ENCODE results near the gene ZNF792.

Gene ZNF792

GRCh38 chr19:34926685-34927375, 37.2 kb downstream of the ZNF792 start, which contains the start of gene ZNF30:
ZNF30 (plus strand) TSS chr19:34926903; CDS start chr19:34929948, 3,045 bp downstream.
- TF ChIP-seq CTCF (IDR thresholded peaks at IDR 0.05) = no peak

GRCh38 chr19:34926361-34926684, 37.7 kb downstream of the ZNF792 start:
- TF ChIP-seq CTCF (IDR thresholded peaks at IDR 0.05) = no peak

- TF ChIP-seq CTCF (IDR thresholded peaks at IDR 0.05) = no peak
Measured at GRCh38 chr19:34925278-34925855, 38.7 kb downstream of the ZNF792 start.

GRCh38 chr19:34918190-34918589, 45.8 kb downstream of the ZNF792 start:
- no peak for TF ChIP-seq CTCF (IDR thresholded peaks at IDR 0.05)

- no peak for TF ChIP-seq CTCF (IDR thresholded peaks at IDR 0.05)
Measured at GRCh38 chr19:34910770-34911169, 53.3 kb downstream of the ZNF792 start.
